OCI-LY3 (cell line): ENCODE measurements around the gene SELENBP1.

Source experiments
- CTCF ChIP-seq: fragments of 200-600, 300-600 bp; sonication (generic); IDR thresholded peaks from 2 replicates; pipeline ENCODE4 v1.5.1; 2014; ENCODE audit warnings: antibody characterized with exemption, low read length, low read depth
- EZH2phosphoT487 ChIP-seq: fragments of 200-600 bp; shearing (Covaris generic); IDR thresholded peaks from 2 replicates; pipeline ENCODE4 v1.6.1; 2018; ENCODE audit warnings: antibody characterized with exemption, mixed run types, low read depth

- no peak for TF ChIP-seq EZH2phosphoT487
- no peak for TF ChIP-seq CTCF
These were observed 39.4 kb upstream of the SELENBP1 start for GRCh38 chr1:151411884-151412283.
